D721Med (cell line): ENCODE results near the gene C11orf71.

Experiments
- DNase-seq: peaks from one replicate; pipeline ENCODE4 v3.0.0; 2011; ENCODE audit warnings: low spot score; ENCODE audit not compliant: insufficient read length
- FAIRE-seq: peaks from 2 replicates; lab custom pipeline; 2011; peaks lifted over from hg19 to GRCh38; lab: Jason Lieb, UNC
- CTCF ChIP-seq: IDR thresholded peaks from 2 replicates; pipeline ENCODE4 v1.5.1; 2012; ENCODE audit warnings: mild to moderate bottlenecking, control low read depth; ENCODE audit not compliant: insufficient read depth; ENCODE audit errors: missing control alignments

C11orf71 gene

GRCh38 chr11:114362326-114362725, 38.0 kb downstream of the C11orf71 start:
- no peak for DNase-seq
- TF ChIP-seq CTCF: no peak
- FAIRE-seq: no peak

- FAIRE-seq (no peak), DNase-seq (no peak)
- TF ChIP-seq CTCF: no peak
Observed at GRCh38 chr11:114359342-114359741, 41.0 kb downstream of the C11orf71 start.

GRCh38 chr11:114358716-114359115, 41.6 kb downstream of the C11orf71 start:
- FAIRE-seq: no peak
- no peak for TF ChIP-seq CTCF
- no peak for DNase-seq

- DNase-seq (no peak), FAIRE-seq (no peak)
- TF ChIP-seq CTCF: no peak
Observed at GRCh38 chr11:114354076-114354475, 46.2 kb downstream of the C11orf71 start.

- FAIRE-seq (no peak), DNase-seq (no peak)
- no peak for TF ChIP-seq CTCF
Observed at GRCh38 chr11:114353443-114353842, 46.9 kb downstream of the C11orf71 start.

- FAIRE-seq: no peak
- DNase-seq: no peak
- TF ChIP-seq CTCF: no peak
Observed at GRCh38 chr11:114350022-114350421, 50.3 kb downstream of the C11orf71 start.
